22Rv1 (cell line): ENCODE measurements around the gene EIF2S3.

Experiments
- H3K27ac ChIP-seq: fragments of 450-650 bp; 2 replicates; pipeline ENCODE4 v1.5.1; 2017
- ZFX ChIP-seq: fragments of 450-650 bp; IDR thresholded peaks from 2 replicates; pipeline ENCODE4 v1.6.1; 2017; ENCODE audit warnings: antibody characterized with exemption, borderline replicate concordance
- TF ChIP-seq, protein P1 (sequence below): fragments of 450-650 bp; IDR thresholded peaks from 2 replicates; pipeline ENCODE4 v1.5.1; 2017; ENCODE audit warnings: mild to moderate bottlenecking

Gene EIF2S3

DNA sequence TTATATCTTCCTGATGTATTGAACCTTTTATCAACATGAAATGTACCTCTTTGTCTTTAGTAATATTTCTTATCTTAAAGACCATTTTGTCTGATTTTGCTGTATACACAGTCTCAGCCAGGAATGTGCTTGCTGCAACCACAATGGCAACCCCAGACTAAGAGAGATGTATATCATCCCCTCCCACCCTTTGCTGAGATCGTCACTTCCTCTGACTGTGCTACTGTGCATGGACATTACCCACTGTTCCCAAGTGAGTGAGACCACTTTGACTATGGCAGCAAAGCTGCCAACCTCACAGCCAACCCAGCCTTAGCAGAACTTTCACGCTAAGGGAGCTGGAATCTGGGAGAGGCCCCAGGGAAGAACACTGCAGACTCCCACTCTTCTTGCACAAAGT, 46.0 kb downstream of the EIF2S3 start:
- no peak for TF ChIP-seq ZFX
- TF ChIP-seq, protein P1, sequence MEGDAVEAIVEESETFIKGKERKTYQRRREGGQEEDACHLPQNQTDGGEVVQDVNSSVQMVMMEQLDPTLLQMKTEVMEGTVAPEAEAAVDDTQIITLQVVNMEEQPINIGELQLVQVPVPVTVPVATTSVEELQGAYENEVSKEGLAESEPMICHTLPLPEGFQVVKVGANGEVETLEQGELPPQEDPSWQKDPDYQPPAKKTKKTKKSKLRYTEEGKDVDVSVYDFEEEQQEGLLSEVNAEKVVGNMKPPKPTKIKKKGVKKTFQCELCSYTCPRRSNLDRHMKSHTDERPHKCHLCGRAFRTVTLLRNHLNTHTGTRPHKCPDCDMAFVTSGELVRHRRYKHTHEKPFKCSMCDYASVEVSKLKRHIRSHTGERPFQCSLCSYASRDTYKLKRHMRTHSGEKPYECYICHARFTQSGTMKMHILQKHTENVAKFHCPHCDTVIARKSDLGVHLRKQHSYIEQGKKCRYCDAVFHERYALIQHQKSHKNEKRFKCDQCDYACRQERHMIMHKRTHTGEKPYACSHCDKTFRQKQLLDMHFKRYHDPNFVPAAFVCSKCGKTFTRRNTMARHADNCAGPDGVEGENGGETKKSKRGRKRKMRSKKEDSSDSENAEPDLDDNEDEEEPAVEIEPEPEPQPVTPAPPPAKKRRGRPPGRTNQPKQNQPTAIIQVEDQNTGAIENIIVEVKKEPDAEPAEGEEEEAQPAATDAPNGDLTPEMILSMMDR = no peak
- H3K27ac ChIP-seq = no peak overlapping the region

DNA sequence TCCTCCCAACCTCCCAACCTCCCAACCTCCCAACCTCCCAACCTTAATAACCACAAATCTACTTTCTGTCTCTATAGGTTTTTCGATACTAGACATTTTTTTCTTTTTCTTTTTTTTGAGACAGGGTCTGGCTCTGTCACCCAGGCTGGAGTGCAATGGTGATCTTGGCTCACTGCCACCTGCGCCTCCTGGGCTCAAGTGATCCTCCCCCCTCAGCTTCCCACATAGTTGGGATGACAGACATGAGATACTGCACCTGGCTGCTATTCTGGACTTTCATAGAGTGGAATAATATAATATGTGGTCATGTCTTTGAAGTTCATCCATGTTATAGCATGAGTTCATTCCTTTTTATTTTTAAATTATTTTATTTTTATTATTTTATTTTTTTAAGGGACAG, 55.3 kb downstream of the EIF2S3 start:
- TF ChIP-seq, protein P1 = no peak
- no peak for TF ChIP-seq ZFX
- H3K27ac ChIP-seq = no peak overlapping the region

DNA sequence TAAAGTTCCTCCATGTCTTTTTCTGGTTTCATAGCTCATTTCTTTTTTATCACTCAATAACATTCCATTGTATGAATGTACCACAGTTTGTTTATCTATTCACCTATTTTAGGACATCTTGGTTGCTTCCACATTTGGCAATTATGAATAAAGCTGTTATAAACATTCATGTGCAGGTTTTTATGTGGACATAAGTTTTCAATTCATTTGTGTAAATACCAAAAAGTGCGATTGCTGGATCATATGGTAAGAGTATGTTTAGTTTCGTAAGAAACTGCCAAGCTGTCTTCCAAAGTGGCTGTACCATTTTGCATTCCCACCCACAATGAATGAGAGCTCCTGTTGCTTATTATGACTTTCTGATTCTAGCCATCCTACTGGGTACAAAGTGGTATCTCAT, 58.4 kb downstream of the EIF2S3 start:
- no peak for TF ChIP-seq ZFX
- TF ChIP-seq, protein P1 = no peak

DNA sequence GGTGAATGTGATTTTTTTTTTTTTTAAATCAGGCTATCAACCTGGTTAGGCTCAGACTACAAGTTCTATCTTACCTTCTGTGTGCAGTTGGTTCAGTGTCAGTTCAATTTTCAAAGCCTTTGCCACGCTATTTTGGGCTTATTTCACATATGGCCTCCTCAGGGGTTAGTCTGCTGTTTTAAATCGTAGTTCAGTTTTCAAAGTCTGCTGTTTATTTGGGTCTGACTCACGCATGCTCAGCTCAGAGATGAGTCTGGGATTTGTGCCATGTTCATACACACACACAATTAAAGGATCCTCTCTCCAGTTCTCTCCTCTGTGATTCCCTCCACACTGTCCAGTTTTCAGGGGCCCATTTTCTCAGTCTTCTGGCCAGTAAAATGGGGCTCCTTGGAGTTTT, 62.5 kb downstream of the EIF2S3 start:
- TF ChIP-seq, protein P1 = no peak
- TF ChIP-seq ZFX = no peak
- H3K27ac ChIP-seq = no peak overlapping the region

More for the DNA sequence above, 58.4 kb downstream of the EIF2S3 start:
- no peak overlapping the region for H3K27ac ChIP-seq

DNA sequence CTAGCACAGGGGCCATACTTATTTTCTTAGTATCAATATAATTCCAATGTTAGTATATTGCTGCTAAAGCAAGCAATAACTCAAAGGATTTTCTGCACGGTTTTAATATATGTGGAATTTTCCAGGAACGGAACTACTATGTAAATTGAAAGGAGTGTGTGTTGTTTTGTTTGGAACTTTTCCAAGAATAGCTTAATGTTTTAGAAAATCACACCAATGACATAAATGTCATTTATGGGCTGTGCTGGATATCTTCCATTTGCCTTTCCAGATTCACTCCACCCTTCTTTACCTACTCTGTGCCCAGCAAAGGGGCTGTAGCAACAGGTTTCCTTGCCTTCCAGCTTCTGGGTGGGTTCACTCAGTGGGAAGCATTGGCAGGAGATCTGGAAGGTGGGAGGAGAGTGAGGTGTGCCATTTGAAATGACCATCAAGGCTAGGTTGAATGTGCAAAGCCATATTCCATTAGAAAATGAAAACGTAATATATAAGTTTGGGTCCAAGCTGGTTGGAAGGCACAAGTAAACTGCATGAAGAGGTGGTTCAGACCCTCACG, 69.6 kb downstream of the EIF2S3 start:
- TF ChIP-seq, protein P1 = no peak
- no peak for TF ChIP-seq ZFX
- H3K27ac ChIP-seq = peak overlapping the region; percentile 33; the same call in 1 of the 2 replicates

DNA sequence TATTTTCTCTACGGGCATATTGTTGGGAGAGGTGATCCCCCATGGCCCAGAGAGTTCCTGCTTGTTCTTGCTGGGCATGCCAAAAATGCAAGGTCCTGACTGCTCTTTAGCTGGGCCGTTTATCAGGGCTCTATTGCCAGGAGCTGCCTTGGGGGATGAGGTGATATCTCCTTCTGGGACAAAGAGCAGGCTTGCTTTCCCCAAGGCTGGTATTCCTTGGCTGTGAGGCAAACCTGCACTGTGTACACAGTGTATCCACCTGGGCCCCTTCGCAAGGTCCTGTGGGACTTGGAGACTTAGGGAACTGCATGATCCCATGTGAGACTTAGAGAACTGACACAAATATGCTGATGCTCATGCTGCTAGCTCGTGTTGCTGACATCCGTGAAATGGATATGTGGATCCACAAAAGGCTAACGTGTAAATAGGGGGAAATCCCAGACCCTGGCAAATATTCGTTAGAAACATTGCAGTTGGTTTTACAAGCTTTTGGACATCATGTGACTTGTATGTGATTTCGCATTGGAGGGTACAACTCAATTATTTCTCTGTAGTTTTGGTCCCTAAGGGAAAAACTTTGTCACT, 70.4 kb downstream of the EIF2S3 start:
- 0 out of 2 replicates have a peak overlapping the region, but pooled peaks have one; percentile 33 for H3K27ac ChIP-seq
- TF ChIP-seq, protein P1 = no peak
- TF ChIP-seq ZFX = no peak
